Activated naive CD8-positive, alpha-beta T cell treated with anti-CD3 and anti-CD28 coated beads, Interleukin-2, amount 10 ng/mL, durations not matched to agents 7 days and 5 days (primary cell): ENCODE data around the gene PLEKHH1. TPM values are rescaled to one million over a fixed set of nuclear protein-coding genes. Genes with fewer than 3 reads are reported as not detected.
"Not testable (repeated sequence)": the region's sequence is repeated elsewhere in the genome, so short reads cannot be mapped to it uniquely, and the experiment has no call there.

Source experiments
- ATAC-seq: fragments of 150-1000 bp; cut with Tn5 transposase; one replicate; pipeline ENCODE4 v1.10.0; 2021; ENCODE audit warnings: low read depth, moderate library complexity
- POLR2A ChIA-PET: fragments of 350-600 bp; sonication (Branson Sonifier 250); formaldehyde crosslinking; loops from one replicate; lab custom pipeline; 2021; ENCODE audit warnings: antibody characterized with exemption; lab: Charles Lee
- DNase-seq: peaks from one replicate; pipeline ENCODE4 v3.0.0; 2021
- H3K27ac Mint-ChIP-seq: one replicate; pipeline ENCODE4 v1.8.0; 2022; ENCODE audit warnings: mild to moderate bottlenecking, mixed read lengths
- H3K27me3 Mint-ChIP-seq: one replicate; pipeline ENCODE4 v1.8.0; 2022; ENCODE audit warnings: mild to moderate bottlenecking, moderate library complexity, mixed read lengths
- H3K36me3 Mint-ChIP-seq: one replicate; pipeline ENCODE4 v1.8.0; 2021; ENCODE audit warnings: mild to moderate bottlenecking, mixed read lengths
- H3K4me1 Mint-ChIP-seq: one replicate; pipeline ENCODE4 v1.8.0; 2021; ENCODE audit warnings: mixed read lengths
- H3K4me3 Mint-ChIP-seq: one replicate; pipeline ENCODE4 v1.8.0; 2022; ENCODE audit warnings: mild to moderate bottlenecking, moderate library complexity, mixed read lengths
- H3K9me3 Mint-ChIP-seq: one replicate; pipeline ENCODE4 v1.8.0; 2021; ENCODE audit warnings: mixed read lengths
- total RNA-seq, 2 experiments: library from RNA; stranded (reverse); gene quantifications; one replicate each; pipeline ENCODE4 v1.2.3, GENCODE V29; 2021

The PLEKHH1 gene
- total RNA-seq, 2 experiments from 2014 or later, result 0.68 to 1.0 TPM

GRCh38 chr14:67577909-67578749, 45.0 kb downstream of the PLEKHH1 start:
- ATAC-seq, result no peak
- no peaks in the 10 kb centered on the region for H3K9me3 Mint-ChIP-seq
- no peak overlapping the region for H3K27ac Mint-ChIP-seq
- peaks cover 3% of the 10 kb centered on the region for H3K4me1 Mint-ChIP-seq
- H3K4me3 Mint-ChIP-seq, result no peak overlapping the region
- DNase-seq, result peak; percentile 19
- no peaks in the 10 kb centered on the region for H3K36me3 Mint-ChIP-seq
- POLR2A ChIA-PET, result no interaction called here
- no peaks in the 10 kb centered on the region for H3K27me3 Mint-ChIP-seq

GRCh38 chr14:67579040-67579439, 46.0 kb downstream of the PLEKHH1 start:
- no peak overlapping the region for H3K4me3 Mint-ChIP-seq
- H3K27ac Mint-ChIP-seq, result no peak overlapping the region
- DNase-seq, result peak; percentile 24
- POLR2A ChIA-PET, result no interaction called here
- H3K9me3 Mint-ChIP-seq, result no peaks in the 10 kb centered on the region
- peaks cover 3% of the 10 kb centered on the region for H3K4me1 Mint-ChIP-seq
- no peaks in the 10 kb centered on the region for H3K36me3 Mint-ChIP-seq
- no peaks in the 10 kb centered on the region for H3K27me3 Mint-ChIP-seq
- ATAC-seq, result no peak

DNA sequence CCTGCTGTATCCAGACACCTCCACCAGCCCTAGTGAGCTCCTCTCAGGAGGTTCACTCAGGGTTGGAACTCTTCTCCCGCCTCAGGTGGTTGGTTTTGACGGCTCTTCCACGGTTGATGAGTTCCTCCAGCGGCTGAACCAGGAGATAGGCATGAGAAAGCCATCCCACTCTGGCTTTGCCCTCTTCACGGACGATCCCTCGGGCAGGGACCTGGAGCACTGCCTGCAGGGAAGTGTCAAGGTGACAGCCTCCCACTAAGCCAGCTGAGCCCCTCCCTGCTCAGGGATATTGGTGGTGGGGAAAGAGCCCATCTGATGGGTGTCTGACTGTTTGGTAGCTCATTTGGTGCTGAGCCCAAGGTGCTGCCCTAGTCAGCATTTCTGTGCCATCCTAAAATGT, 46.5 kb downstream of the PLEKHH1 start:
- H3K36me3 Mint-ChIP-seq, result no peaks in the 10 kb centered on the region
- H3K9me3 Mint-ChIP-seq, result no peaks in the 10 kb centered on the region
- no peaks in the 10 kb centered on the region for H3K27me3 Mint-ChIP-seq
- POLR2A ChIA-PET, result no interaction called here
- H3K4me3 Mint-ChIP-seq, result no peak overlapping the region
- peak; percentile 13 for DNase-seq
- peaks cover 3% of the 10 kb centered on the region for H3K4me1 Mint-ChIP-seq
- H3K27ac Mint-ChIP-seq, result no peak overlapping the region
- no peak for ATAC-seq

GRCh38 chr14:67580336-67581171, 47.5 kb downstream of the PLEKHH1 start:
- H3K27ac Mint-ChIP-seq, result no peak overlapping the region
- H3K4me3 Mint-ChIP-seq, result no peak overlapping the region
- peaks cover 3% of the 10 kb centered on the region for H3K4me1 Mint-ChIP-seq
- ATAC-seq (no peak), DNase-seq (no peak)
- no peaks in the 10 kb centered on the region for H3K36me3 Mint-ChIP-seq
- no peaks in the 10 kb centered on the region for H3K27me3 Mint-ChIP-seq
- POLR2A ChIA-PET, result interaction anchor here (2.1 kb wide), 1 partner anchor 20 kb away, joined by 6 read pairs; the partner anchor contains the start of gene PIGH
- H3K9me3 Mint-ChIP-seq, result no peaks in the 10 kb centered on the region

- Mint-ChIP-seq H3K27me3 (no peaks in the 10 kb centered on the region), H3K36me3 (no peaks in the 10 kb centered on the region), H3K9me3 (no peaks in the 10 kb centered on the region), H3K4me1 (peaks cover 3% of the 10 kb centered on the region), H3K27ac (peak overlapping the region; percentile 5), H3K4me3 (no peak overlapping the region)
- ATAC-seq, result no peak
- POLR2A ChIA-PET, result interaction anchor here (2.1 kb wide), 1 partner anchor 18 kb away, joined by 6 read pairs; the partner anchor contains the start of gene PIGH
- no peak for DNase-seq
Observed at GRCh38 chr14:67581643-67582042, 48.6 kb downstream of the PLEKHH1 start.

- no peak overlapping the region for H3K4me3 Mint-ChIP-seq
- DNase-seq, result no peak
- peaks cover 3% of the 10 kb centered on the region for H3K4me1 Mint-ChIP-seq
- POLR2A ChIA-PET, result interaction anchor here (2.1 kb wide), 1 partner anchor 18 kb away, joined by 6 read pairs; the partner anchor contains the start of gene PIGH
- H3K27ac Mint-ChIP-seq, result no peak overlapping the region
- no peaks in the 10 kb centered on the region for H3K27me3 Mint-ChIP-seq
- no peaks in the 10 kb centered on the region for H3K9me3 Mint-ChIP-seq
- ATAC-seq, result no peak
- H3K36me3 Mint-ChIP-seq, result no peaks in the 10 kb centered on the region
Observed at GRCh38 chr14:67582061-67582460, 49.0 kb downstream of the PLEKHH1 start.

GRCh38 chr14:67583711-67584644, 50.9 kb downstream of the PLEKHH1 start:
- Mint-ChIP-seq H3K9me3 (no peaks in the 10 kb centered on the region), H3K27ac (no peak overlapping the region), H3K4me3 (no peak overlapping the region), H3K4me1 (peaks cover 3% of the 10 kb centered on the region), H3K36me3 (no peaks in the 10 kb centered on the region), H3K27me3 (no peaks in the 10 kb centered on the region)
- POLR2A ChIA-PET, result no interaction called here
- ATAC-seq (peak; percentile 57), DNase-seq (no peak)

DNA sequence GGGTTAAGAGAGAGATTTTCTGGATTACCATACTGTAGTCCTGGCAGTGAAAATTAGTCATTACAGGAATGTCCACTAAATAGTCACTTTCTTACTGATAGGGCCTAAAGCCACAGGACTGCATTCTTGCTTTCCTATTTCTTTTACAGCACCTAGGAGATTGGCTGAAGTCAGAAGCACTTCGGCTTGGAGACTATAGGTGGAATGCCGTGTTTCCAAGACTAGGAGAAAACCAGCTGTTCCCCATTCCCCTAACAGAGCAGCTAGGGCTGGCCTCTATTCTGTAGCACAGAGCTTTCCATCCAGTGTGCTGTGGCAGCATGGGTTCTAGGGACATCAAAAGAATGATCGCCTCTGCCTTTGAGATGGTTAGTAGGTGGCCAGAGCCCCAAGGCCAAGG, 51.9 kb downstream of the PLEKHH1 start:
- Mint-ChIP-seq H3K36me3 (peaks cover 2% of the 10 kb centered on the region), H3K4me1 (peaks cover 3% of the 10 kb centered on the region), H3K9me3 (no peaks in the 10 kb centered on the region), H3K27me3 (no peaks in the 10 kb centered on the region), H3K4me3 (no peak overlapping the region), H3K27ac (no peak overlapping the region)
- DNase-seq, result no peak
- POLR2A ChIA-PET, result no interaction called here
- ATAC-seq, result no peak

DNA sequence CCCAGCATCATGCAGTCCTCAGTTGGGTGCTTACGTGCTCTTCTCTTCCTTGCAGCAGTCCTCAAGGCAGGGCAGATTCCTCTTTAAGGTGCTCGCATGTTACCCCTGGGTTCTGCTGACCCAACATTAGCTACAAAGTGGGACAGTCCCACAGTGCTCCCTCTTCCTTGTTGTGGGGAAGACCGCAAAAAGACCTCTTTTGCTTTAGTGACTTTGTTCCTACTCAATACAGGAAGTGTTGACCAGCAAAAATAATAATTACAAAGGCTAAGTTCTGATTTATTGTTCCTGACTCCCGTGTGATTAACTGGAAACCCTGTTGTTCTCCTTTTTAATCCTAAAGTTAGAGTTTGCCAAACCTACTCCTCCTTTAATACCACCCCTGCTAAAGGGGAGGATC, 53.3 kb downstream of the PLEKHH1 start:
- Mint-ChIP-seq H3K27me3 (no peaks in the 10 kb centered on the region), H3K36me3 (peaks cover 3% of the 10 kb centered on the region), H3K27ac (no peak overlapping the region), H3K4me1 (peaks cover 3% of the 10 kb centered on the region), H3K9me3 (no peaks in the 10 kb centered on the region), H3K4me3 (no peak overlapping the region)
- no peak for ATAC-seq
- POLR2A ChIA-PET, result interaction anchor here (1.4 kb wide), 1 partner anchor 13 kb away, joined by 5 read pairs; the partner anchor contains the start of gene PIGH
- no peak for DNase-seq

- H3K4me1 Mint-ChIP-seq, result no peaks in the 10 kb centered on the region
- DNase-seq, result no peak
- H3K4me3 Mint-ChIP-seq, result no peak overlapping the region
- H3K9me3 Mint-ChIP-seq, result no peaks in the 10 kb centered on the region
- no peak for ATAC-seq
- H3K27me3 Mint-ChIP-seq, result no peaks in the 10 kb centered on the region
- no peak overlapping the region for H3K27ac Mint-ChIP-seq
- H3K36me3 Mint-ChIP-seq, result peaks cover 8% of the 10 kb centered on the region
- POLR2A ChIA-PET, result interaction anchor here (1.4 kb wide), 1 partner anchor 11 kb away, joined by 4 read pairs; the partner anchor contains the start of gene PIGH
Observed at GRCh38 chr14:67589204-67589770, 56.2 kb downstream of the PLEKHH1 start.

GRCh38 chr14:67593650-67594049, 60.6 kb downstream of the PLEKHH1 start:
- ATAC-seq, DNase-seq, H3K27ac Mint-ChIP-seq, H3K4me3 Mint-ChIP-seq, H3K4me1 Mint-ChIP-seq, POLR2A ChIA-PET, H3K9me3 Mint-ChIP-seq, H3K27me3 Mint-ChIP-seq, H3K36me3 Mint-ChIP-seq: not testable (repeated sequence)

GRCh38 chr14:67595392-67595791, 62.3 kb downstream of the PLEKHH1 start:
- no peak for DNase-seq
- H3K9me3 Mint-ChIP-seq, result peaks cover 1% of the 10 kb centered on the region
- H3K4me3 Mint-ChIP-seq, result no peak overlapping the region
- H3K27me3 Mint-ChIP-seq, result no peaks in the 10 kb centered on the region
- POLR2A ChIA-PET, result interaction anchor here (0.8 kb wide), 1 partner anchor 99 kb away, joined by 3 read pairs; no protein-coding TSS in a partner anchor
- H3K27ac Mint-ChIP-seq, result no peak overlapping the region
- peaks cover 18% of the 10 kb centered on the region for H3K4me1 Mint-ChIP-seq
- no peak for ATAC-seq
- H3K36me3 Mint-ChIP-seq, result peaks cover 7% of the 10 kb centered on the region
